Measurements from ENCODE around the gene TTLL10.
A peak's percentile ranks its signal among the peaks of the same experiment; 100 is the strongest.

The TTLL10 gene

GRCh38 chr1:1199961-1200875, 26.5 kb downstream of the TTLL10 start:
- H3K27ac ChIP-seq: no peak overlapping the region
- H3K27me3 ChIP-seq: peaks cover 0 to 69% of the 10 kb centered on the region in 2 donors
- H3K9me3 ChIP-seq: peaks cover 0 to 3% (median 0%) of the 10 kb centered on the region in 3 donors
- no peaks in the 10 kb centered on the region for H3K36me3 ChIP-seq
- H3K4me1 ChIP-seq: peaks cover 0 to 10% (median 9%) of the 10 kb centered on the region in 4 donors
- DNase-seq: no peak
- TF ChIP-seq CTCF (IDR thresholded peaks at IDR 0.05): no peak
- intact Hi-C loops (cut with DNase I; ENCODE audit: low total_unique reads): no loop called here
- H3K4me3 ChIP-seq: no peak overlapping the region

- peaks cover 0 to 15% (median 12%) of the 10 kb centered on the region in 4 donors for H3K4me1 ChIP-seq
- no peaks in the 10 kb centered on the region for H3K9me3 ChIP-seq
- DNase-seq: no peak
- H3K27ac ChIP-seq: no peak overlapping the region
- TF ChIP-seq CTCF (IDR thresholded peaks at IDR 0.05): no peak
- peaks cover 0 to 78% of the 10 kb centered on the region in 2 donors for H3K27me3 ChIP-seq
- H3K4me3 ChIP-seq: peak overlapping the region; percentile 36 to 50
- no peaks in the 10 kb centered on the region for H3K36me3 ChIP-seq
- intact Hi-C loops (cut with DNase I; ENCODE audit: low total_unique reads): no loop called here
Measured at GRCh38 chr1:1200876-1201810, 27.5 kb downstream of the TTLL10 start.

GRCh38 chr1:1202831-1203560, 29.3 kb downstream of the TTLL10 start:
- TF ChIP-seq CTCF (IDR thresholded peaks at IDR 0.05): no peak
- DNase-seq: no peak

GRCh38 chr1:1203561-1204424, 30.1 kb downstream of the TTLL10 start:
- H3K9me3 ChIP-seq: no peaks in the 10 kb centered on the region
- peaks cover 0 to 39% (median 27%) of the 10 kb centered on the region in 4 donors for H3K4me1 ChIP-seq
- no peak overlapping the region for H3K4me3 ChIP-seq
- intact Hi-C loops (cut with DNase I; ENCODE audit: low total_unique reads): no loop called here
- DNase-seq: no peak
- H3K36me3 ChIP-seq: no peaks in the 10 kb centered on the region
- TF ChIP-seq CTCF (IDR thresholded peaks at IDR 0.05): no peak
- H3K27ac ChIP-seq: no peak overlapping the region
- H3K27me3 ChIP-seq: peaks cover 0 to 92% of the 10 kb centered on the region in 2 donors

More at GRCh38 chr1:1202831-1203560, 29.3 kb downstream of the TTLL10 start:
- Histone ChIP-seq H3K4me3 (no peak overlapping the region), H3K27me3 (peaks cover 0 to 92% of the 10 kb centered on the region in 2 donors), H3K27ac (no peak overlapping the region), H3K36me3 (no peaks in the 10 kb centered on the region), H3K4me1 (peaks cover 0 to 31% (median 20%) of the 10 kb centered on the region in 4 donors), H3K9me3 (no peaks in the 10 kb centered on the region)
- intact Hi-C loops (cut with DNase I; ENCODE audit: low total_unique reads): no loop called here

All from tibial artery (tissue), 4 donors.